ENCODE results near the gene DTNB.

GRCh38 chr2:25400169-25400568 is 273.2 kb downstream of the DTNB start:
- TF ChIP-seq CTCF (conservative IDR thresholded peaks at IDR 0.05; ENCODE audit: low read depth, low read length) (no peak), EZH2 (IDR thresholded peaks at IDR 0.05; ENCODE audit: borderline replicate concordance, low read depth, low read length, poor library complexity, severe bottlenecking) (no peak)

All from A673 (cell line).